Endodermal cell (in vitro differentiated cells): ENCODE data around the gene RALBP1. TPM values are rescaled to one million over a fixed set of nuclear protein-coding genes. Genes with fewer than 3 reads are reported as not detected.

ENCODE experiments used
- DNase-seq: peaks from one replicate; pipeline ENCODE4 v3.0.0-alpha.2; 2017
- H3K27ac ChIP-seq: 2 replicates; pipeline ENCODE4 v1.5.1; 2013; ENCODE audit warnings: mild to moderate bottlenecking, low read depth, low read length, moderate library complexity
- H3K27me3 ChIP-seq: 2 replicates; pipeline ENCODE4 v1.6.1; 2013; ENCODE audit warnings: mild to moderate bottlenecking, low read length, moderate library complexity; ENCODE audit not compliant: insufficient read depth, control insufficient read depth, poor library complexity, severe bottlenecking
- H3K36me3 ChIP-seq: 2 replicates; pipeline ENCODE4 v1.7.0; 2013; ENCODE audit warnings: mild to moderate bottlenecking, low read length, moderate library complexity; ENCODE audit not compliant: control insufficient read depth, insufficient read depth
- H3K4me1 ChIP-seq: one replicate; pipeline ENCODE4 v1.7.0; 2013; ENCODE audit warnings: low read length; ENCODE audit not compliant: control insufficient read depth, insufficient read depth
- H3K4me3 ChIP-seq: 2 replicates; pipeline ENCODE4 v1.5.1; 2013; ENCODE audit warnings: mild to moderate bottlenecking, low read length, moderate library complexity
- H3K9ac ChIP-seq: 2 replicates; pipeline ENCODE4 v1.6.1; 2013; ENCODE audit warnings: mild to moderate bottlenecking, low read length, moderate library complexity; ENCODE audit not compliant: poor library complexity, severe bottlenecking; ENCODE audit errors: extremely low read depth
- H3K9me3 ChIP-seq: 2 replicates; pipeline ENCODE4 v1.6.1; 2013; ENCODE audit warnings: mild to moderate bottlenecking, low read length, moderate library complexity; ENCODE audit not compliant: control insufficient read depth
- H3K27ac Mint-ChIP-seq: 2 replicates; pipeline ENCODE4 v1.8.0; 2020; ENCODE audit warnings: mixed read lengths
- H3K27me3 Mint-ChIP-seq: 2 replicates; pipeline ENCODE4 v1.8.0; 2021; ENCODE audit warnings: mild to moderate bottlenecking, mixed read lengths; ENCODE audit not compliant: insufficient read depth
- H3K36me3 Mint-ChIP-seq: 2 replicates; pipeline ENCODE4 v1.8.0; 2020; ENCODE audit warnings: low read depth, mixed read lengths
- H3K4me1 Mint-ChIP-seq: 2 replicates; pipeline ENCODE4 v1.8.0; 2020; ENCODE audit warnings: mixed read lengths
- H3K4me3 Mint-ChIP-seq: 2 replicates; pipeline ENCODE4 v1.8.0; 2020; ENCODE audit warnings: mild to moderate bottlenecking, moderate library complexity, mixed read lengths
- H3K9me3 Mint-ChIP-seq: 2 replicates; pipeline ENCODE4 v1.8.0; 2020; ENCODE audit warnings: mild to moderate bottlenecking, mixed read lengths
- CTCF ChIP-seq: fragments of 200-600 bp; sonication (generic); conservative IDR thresholded peaks from 2 replicates; pipeline ENCODE4 v1.5.0; 2021; ENCODE audit warnings: antibody characterized with exemption, mild to moderate bottlenecking
- WGBS, 2 experiments: methylation state at CpG; one replicate each; pipeline versions ENCODE4 v1.1.5 to v1.1.7; 2013; ENCODE audit warnings: missing lambda C conversion rate in 2 of 2, mixed read lengths in 1 of 2; ENCODE audit not compliant: insufficient coverage in 1 of 2, insufficient read length in 1 of 2; 5-methylcytosine and 5-hydroxymethylcytosine counted together
- total RNA-seq, 2 donors: library from RNA; stranded (reverse); fragmentation: NEBNext Ultra II Directional in 1 of 2; extraction: Animal tissue kit (Norgen Biotek cat#: 25700) in 1 of 2; gene quantifications; 2 replicates in 1 of 2; 3 replicates in 1 of 2; pipeline ENCODE4 v1.2.1, GENCODE V29; 2021

The RALBP1 gene
- total RNA-seq, 2 donors from 2014 or later = 60.5 to 64.9 TPM

GRCh38 chr18:9577361-9577760, 102.0 kb downstream of the RALBP1 start:
- peaks cover 15% of the 10 kb centered on the region for H3K9me3 ChIP-seq
- H3K27ac Mint-ChIP-seq = peak overlapping the region; percentile 24

GRCh38 chr18:9578306-9578705, 103.0 kb downstream of the RALBP1 start:
- peaks cover 92% of the 10 kb centered on the region for H3K36me3 ChIP-seq
- H3K4me3 ChIP-seq = no peak overlapping the region
- no peaks in the 10 kb centered on the region for H3K27me3 Mint-ChIP-seq
- H3K4me3 Mint-ChIP-seq = no peak overlapping the region
- H3K27ac Mint-ChIP-seq = peak overlapping the region; percentile 67
- DNase-seq = no peak
- H3K4me1 ChIP-seq = no peaks in the 10 kb centered on the region
- peaks cover 24% of the 10 kb centered on the region for H3K9me3 ChIP-seq
- no peaks in the 10 kb centered on the region for H3K27me3 ChIP-seq
- peaks cover 44% of the 10 kb centered on the region for H3K36me3 Mint-ChIP-seq
- H3K9ac ChIP-seq = no peak overlapping the region
- no peak for TF ChIP-seq CTCF
- H3K9me3 Mint-ChIP-seq = peaks cover 12% of the 10 kb centered on the region
- H3K27ac ChIP-seq = no peak overlapping the region
- H3K4me1 Mint-ChIP-seq = peaks cover 23% of the 10 kb centered on the region

More at GRCh38 chr18:9577361-9577760, 102.0 kb downstream of the RALBP1 start:
- no peak for DNase-seq
- no peaks in the 10 kb centered on the region for H3K4me1 ChIP-seq
- Mint-ChIP-seq H3K27me3 (no peaks in the 10 kb centered on the region), H3K36me3 (peaks cover 37% of the 10 kb centered on the region), H3K4me1 (peaks cover 23% of the 10 kb centered on the region), H3K4me3 (no peak overlapping the region), H3K9me3 (peaks cover 9% of the 10 kb centered on the region)
- TF ChIP-seq CTCF = no peak
- 94 to 100% methylated on average over 1 to 9 of the region's 9 CpGs for WGBS, 2 experiments
- H3K27ac ChIP-seq = peak overlapping the region; percentile 11
- H3K4me3 ChIP-seq = no peak overlapping the region
- peaks cover 92% of the 10 kb centered on the region for H3K36me3 ChIP-seq
- H3K27me3 ChIP-seq = no peaks in the 10 kb centered on the region
- no peak overlapping the region for H3K9ac ChIP-seq

- no peak overlapping the region for H3K27ac Mint-ChIP-seq
- H3K4me1 Mint-ChIP-seq = peaks cover 13% of the 10 kb centered on the region
- peak overlapping the region; percentile 33 for H3K4me3 ChIP-seq
- peaks cover 63% of the 10 kb centered on the region for H3K36me3 Mint-ChIP-seq
- H3K27ac ChIP-seq = no peak overlapping the region
- peaks cover 30% of the 10 kb centered on the region for H3K9me3 ChIP-seq
- no peak overlapping the region for H3K4me3 Mint-ChIP-seq
- no peak for TF ChIP-seq CTCF
- peaks cover 12% of the 10 kb centered on the region for H3K9me3 Mint-ChIP-seq
- 96 to 100% methylated on average over 1 to 7 of the region's 7 CpGs for WGBS, 2 experiments
- H3K36me3 ChIP-seq = peaks cover 89% of the 10 kb centered on the region
- no peak overlapping the region for H3K9ac ChIP-seq
- no peaks in the 10 kb centered on the region for H3K27me3 Mint-ChIP-seq
- DNase-seq = no peak
- H3K4me1 ChIP-seq = no peaks in the 10 kb centered on the region
- H3K27me3 ChIP-seq = no peaks in the 10 kb centered on the region
Observed at GRCh38 chr18:9581667-9582066, 106.4 kb downstream of the RALBP1 start.
